Measurements from ENCODE around the gene NPAS2.

Gene NPAS2

GRCh38 chr2:100869120-100869519, 49.2 kb downstream of the NPAS2 start:
- H3K27me3 ChIP-seq (ENCODE audit: control insufficient read depth in 1 of 2, insufficient read depth in 2 of 2, low read length in 2 of 2): no peaks in the 10 kb centered on the region
- H3K27ac ChIP-seq (ENCODE audit: low read length): no peak overlapping the region
- H3K36me3 ChIP-seq (ENCODE audit: control insufficient read depth in 2 of 2, insufficient read depth in 2 of 2, low read length in 2 of 2): no peaks in the 10 kb centered on the region
- no peak overlapping the region for H3K4me3 ChIP-seq (ENCODE audit: low read length in 2 of 2)
- H3K9me3 ChIP-seq (ENCODE audit: control insufficient read depth in 2 of 2, low read length in 2 of 2): no peaks in the 10 kb centered on the region
- H3K4me1 ChIP-seq (ENCODE audit: control insufficient read depth, insufficient read depth, low read length): no peaks in the 10 kb centered on the region
- no peak overlapping the region for H3K9ac ChIP-seq (ENCODE audit: low read length in 2 of 2)

GRCh38 chr2:100870652-100871531, 51.0 kb downstream of the NPAS2 start:
- Histone ChIP-seq H3K36me3 (ENCODE audit: control insufficient read depth in 2 of 2, insufficient read depth in 2 of 2, low read length in 2 of 2) (no peaks in the 10 kb centered on the region), H3K27me3 (ENCODE audit: control insufficient read depth in 1 of 2, insufficient read depth in 2 of 2, low read length in 2 of 2) (no peaks in the 10 kb centered on the region), H3K9ac (ENCODE audit: low read length in 2 of 2) (no peak overlapping the region), H3K4me3 (ENCODE audit: low read length in 2 of 2) (no peak overlapping the region), H3K4me1 (ENCODE audit: control insufficient read depth, insufficient read depth, low read length) (no peaks in the 10 kb centered on the region), H3K27ac (ENCODE audit: low read length) (no peak overlapping the region), H3K9me3 (ENCODE audit: control insufficient read depth in 2 of 2, low read length in 2 of 2) (no peaks in the 10 kb centered on the region)

DNA sequence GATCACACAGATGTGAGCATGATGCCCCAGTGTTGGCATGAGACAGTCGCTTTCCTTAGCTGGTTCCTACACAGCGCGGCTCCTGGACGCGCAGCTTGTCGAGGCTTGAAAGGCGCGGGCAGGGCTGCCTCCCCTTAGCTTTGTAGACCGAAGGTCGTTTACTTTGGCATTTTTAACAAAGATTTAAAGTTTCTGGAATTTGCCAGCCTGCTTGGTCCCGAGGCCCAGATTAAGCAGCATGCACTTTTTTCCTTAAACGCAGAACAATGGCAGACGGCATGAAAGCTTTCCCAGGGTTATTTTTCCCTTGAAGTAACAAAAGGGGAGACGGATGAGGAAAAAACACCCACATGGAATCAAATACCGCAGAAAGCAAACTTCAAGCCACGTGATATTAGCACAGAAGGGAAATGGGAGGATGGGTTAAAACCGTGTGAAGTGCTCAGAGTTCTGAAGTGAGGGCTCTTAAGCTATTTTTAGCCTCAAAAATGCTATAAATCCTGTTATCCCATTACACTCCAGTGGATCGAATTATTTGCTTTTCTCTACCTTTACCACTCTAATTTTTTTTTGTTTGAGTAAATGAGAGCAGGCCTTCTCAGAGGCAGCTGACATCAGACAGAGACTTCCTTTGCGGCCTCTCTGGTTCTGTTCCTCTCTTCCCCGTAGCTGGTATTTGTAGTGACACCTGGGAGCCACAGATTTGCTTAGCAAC, 55.7 kb downstream of the NPAS2 start:
- H3K27ac ChIP-seq (ENCODE audit: low read length): no peak overlapping the region
- no peaks in the 10 kb centered on the region for H3K27me3 ChIP-seq (ENCODE audit: control insufficient read depth in 1 of 2, insufficient read depth in 2 of 2, low read length in 2 of 2)
- no peak overlapping the region for H3K9ac ChIP-seq (ENCODE audit: low read length in 2 of 2)
- no peaks in the 10 kb centered on the region for H3K36me3 ChIP-seq (ENCODE audit: control insufficient read depth in 2 of 2, insufficient read depth in 2 of 2, low read length in 2 of 2)
- H3K9me3 ChIP-seq (ENCODE audit: control insufficient read depth in 2 of 2, low read length in 2 of 2): no peaks in the 10 kb centered on the region
- H3K4me1 ChIP-seq (ENCODE audit: control insufficient read depth, insufficient read depth, low read length): peaks cover 11% of the 10 kb centered on the region
- no peak overlapping the region for H3K4me3 ChIP-seq (ENCODE audit: low read length in 2 of 2)

DNA sequence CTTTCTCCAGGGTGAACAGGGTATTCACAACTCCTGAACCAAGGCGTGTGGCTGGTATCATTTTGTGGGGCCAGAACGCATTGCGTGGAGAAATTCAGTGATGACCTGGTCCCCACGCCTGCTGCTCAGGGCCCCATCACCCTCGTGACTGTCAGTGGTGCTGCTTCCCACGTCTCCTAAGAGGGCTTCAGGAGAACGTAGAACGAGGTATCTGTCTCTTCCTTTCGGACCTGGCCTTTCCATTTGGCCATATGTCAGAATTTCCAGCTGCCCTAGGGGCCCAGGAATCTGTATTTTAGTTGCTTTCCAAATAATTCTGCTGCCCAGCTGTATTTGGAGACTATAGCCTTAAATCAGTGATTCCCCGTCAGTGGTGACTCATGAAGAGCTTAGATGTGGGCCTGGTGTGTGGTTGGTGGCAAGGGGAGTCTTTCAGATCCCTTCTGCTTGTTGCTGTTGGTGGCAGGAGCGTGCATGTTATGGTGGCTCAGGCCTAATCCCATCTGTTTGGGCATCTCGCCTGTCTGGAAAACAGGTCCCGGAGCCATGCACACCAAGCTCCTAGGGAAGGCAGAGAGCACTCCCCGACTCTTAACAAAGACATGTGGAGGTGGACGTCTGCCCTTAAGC, 56.4 kb downstream of the NPAS2 start:
- H3K4me3 ChIP-seq (ENCODE audit: low read length in 2 of 2): no peak overlapping the region
- no peaks in the 10 kb centered on the region for H3K36me3 ChIP-seq (ENCODE audit: control insufficient read depth in 2 of 2, insufficient read depth in 2 of 2, low read length in 2 of 2)
- no peaks in the 10 kb centered on the region for H3K9me3 ChIP-seq (ENCODE audit: control insufficient read depth in 2 of 2, low read length in 2 of 2)
- H3K27ac ChIP-seq (ENCODE audit: low read length): no peak overlapping the region
- peaks cover 11% of the 10 kb centered on the region for H3K4me1 ChIP-seq (ENCODE audit: control insufficient read depth, insufficient read depth, low read length)
- H3K27me3 ChIP-seq (ENCODE audit: control insufficient read depth in 1 of 2, insufficient read depth in 2 of 2, low read length in 2 of 2): no peaks in the 10 kb centered on the region
- no peak overlapping the region for H3K9ac ChIP-seq (ENCODE audit: low read length in 2 of 2)

- Histone ChIP-seq H3K4me3 (ENCODE audit: low read length in 2 of 2) (peak overlapping the region in 1 of 2 donors; percentile 54), H3K36me3 (ENCODE audit: control insufficient read depth in 2 of 2, insufficient read depth in 2 of 2, low read length in 2 of 2) (no peaks in the 10 kb centered on the region), H3K27me3 (ENCODE audit: control insufficient read depth in 1 of 2, insufficient read depth in 2 of 2, low read length in 2 of 2) (no peaks in the 10 kb centered on the region), H3K4me1 (ENCODE audit: control insufficient read depth, insufficient read depth, low read length) (peaks cover 11% of the 10 kb centered on the region), H3K9ac (ENCODE audit: low read length in 2 of 2) (no peak overlapping the region), H3K9me3 (ENCODE audit: control insufficient read depth in 2 of 2, low read length in 2 of 2) (no peaks in the 10 kb centered on the region), H3K27ac (ENCODE audit: low read length) (peak overlapping the region; percentile 66)
Measured at GRCh38 chr2:100877555-100877954, 57.6 kb downstream of the NPAS2 start.

DNA sequence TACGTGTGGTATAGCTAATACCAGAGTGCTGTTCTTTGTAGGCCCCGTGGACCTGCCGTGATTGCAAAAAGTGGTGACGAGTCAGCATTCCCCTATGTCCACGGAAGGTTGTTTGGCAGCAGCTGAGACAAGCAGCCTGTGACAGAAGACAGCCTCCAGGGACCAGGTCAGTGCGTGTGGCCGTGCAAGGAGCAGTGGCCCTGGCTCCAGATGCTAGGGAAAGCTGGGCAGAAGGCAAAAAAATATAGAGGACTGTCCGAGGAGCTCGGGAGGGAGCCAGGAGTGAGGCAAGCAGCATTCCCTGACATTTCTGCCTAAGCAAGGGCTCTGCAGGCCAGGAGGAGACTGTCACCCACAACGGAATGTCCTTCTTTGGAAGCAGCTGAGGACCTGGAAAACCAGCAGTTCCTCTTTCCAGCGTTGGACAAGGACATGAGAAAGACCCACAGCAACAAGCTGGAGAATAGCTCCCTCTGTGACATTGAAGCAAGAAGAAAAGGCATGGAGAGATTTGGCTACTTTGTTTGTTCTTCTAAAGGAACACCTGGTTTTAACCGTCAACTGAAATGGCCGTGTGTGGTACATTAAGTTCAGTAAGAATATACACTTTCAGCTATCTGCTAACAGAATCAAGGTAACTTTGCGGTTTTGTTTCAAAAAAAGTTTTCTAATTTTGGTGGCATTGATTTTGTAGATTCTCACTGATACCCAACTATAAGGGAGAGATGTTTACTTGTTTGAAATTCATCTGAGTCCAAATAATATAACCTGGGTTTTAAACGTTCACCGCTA, 58.3 kb downstream of the NPAS2 start:
- Histone ChIP-seq H3K27me3 (ENCODE audit: control insufficient read depth in 1 of 2, insufficient read depth in 2 of 2, low read length in 2 of 2) (no peaks in the 10 kb centered on the region), H3K27ac (ENCODE audit: low read length) (peak overlapping the region; percentile 66), H3K4me3 (ENCODE audit: low read length in 2 of 2) (peak overlapping the region; percentile 1 to 54), H3K9me3 (ENCODE audit: control insufficient read depth in 2 of 2, low read length in 2 of 2) (no peaks in the 10 kb centered on the region), H3K9ac (ENCODE audit: low read length in 2 of 2) (no peak overlapping the region), H3K36me3 (ENCODE audit: control insufficient read depth in 2 of 2, insufficient read depth in 2 of 2, low read length in 2 of 2) (no peaks in the 10 kb centered on the region), H3K4me1 (ENCODE audit: control insufficient read depth, insufficient read depth, low read length) (peaks cover 13% of the 10 kb centered on the region)

- no peaks in the 10 kb centered on the region for H3K36me3 ChIP-seq (ENCODE audit: control insufficient read depth in 2 of 2, insufficient read depth in 2 of 2, low read length in 2 of 2)
- H3K4me3 ChIP-seq (ENCODE audit: low read length in 2 of 2): no peak overlapping the region
- H3K27ac ChIP-seq (ENCODE audit: low read length): no peak overlapping the region
- no peaks in the 10 kb centered on the region for H3K9me3 ChIP-seq (ENCODE audit: control insufficient read depth in 2 of 2, low read length in 2 of 2)
- no peaks in the 10 kb centered on the region for H3K27me3 ChIP-seq (ENCODE audit: control insufficient read depth in 1 of 2, insufficient read depth in 2 of 2, low read length in 2 of 2)
- peaks cover 15% of the 10 kb centered on the region for H3K4me1 ChIP-seq (ENCODE audit: control insufficient read depth, insufficient read depth, low read length)
- H3K9ac ChIP-seq (ENCODE audit: low read length in 2 of 2): no peak overlapping the region
Measured at GRCh38 chr2:100879296-100879695, 59.4 kb downstream of the NPAS2 start.

DNA sequence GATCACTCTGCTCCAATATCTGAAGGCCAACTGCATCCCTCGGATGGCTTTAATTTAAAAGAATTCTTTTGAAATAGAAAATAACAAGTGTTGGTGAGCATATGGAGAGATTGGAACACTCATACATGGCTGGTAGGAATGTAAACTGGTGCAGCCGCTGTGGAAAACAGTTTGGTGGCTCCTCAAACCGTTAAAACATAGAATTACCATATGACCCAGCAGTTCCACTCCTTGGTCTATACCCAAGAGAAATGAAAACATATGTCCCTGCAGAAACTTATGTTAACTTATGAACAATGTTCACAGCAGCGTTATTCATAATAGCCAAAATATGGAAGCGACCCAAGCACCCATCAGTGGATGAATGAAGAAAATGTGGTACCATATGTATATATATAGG, 60.1 kb downstream of the NPAS2 start:
- H3K27ac ChIP-seq (ENCODE audit: low read length): no peak overlapping the region

GRCh38 chr2:100880730-100881129, 60.8 kb downstream of the NPAS2 start:
- H3K36me3 ChIP-seq (ENCODE audit: control insufficient read depth in 2 of 2, insufficient read depth in 2 of 2, low read length in 2 of 2): no peaks in the 10 kb centered on the region
- H3K9ac ChIP-seq (ENCODE audit: low read length in 2 of 2): no peak overlapping the region
- no peak overlapping the region for H3K27ac ChIP-seq (ENCODE audit: low read length)
- no peak overlapping the region for H3K4me3 ChIP-seq (ENCODE audit: low read length in 2 of 2)
- H3K9me3 ChIP-seq (ENCODE audit: control insufficient read depth in 2 of 2, low read length in 2 of 2): no peaks in the 10 kb centered on the region
- H3K4me1 ChIP-seq (ENCODE audit: control insufficient read depth, insufficient read depth, low read length): peaks cover 18% of the 10 kb centered on the region
- H3K27me3 ChIP-seq (ENCODE audit: control insufficient read depth in 1 of 2, insufficient read depth in 2 of 2, low read length in 2 of 2): no peaks in the 10 kb centered on the region

More for the DNA sequence above, 60.1 kb downstream of the NPAS2 start:
- Histone ChIP-seq H3K9me3 (ENCODE audit: control insufficient read depth in 2 of 2, low read length in 2 of 2) (no peaks in the 10 kb centered on the region), H3K36me3 (ENCODE audit: control insufficient read depth in 2 of 2, insufficient read depth in 2 of 2, low read length in 2 of 2) (no peaks in the 10 kb centered on the region), H3K27me3 (ENCODE audit: control insufficient read depth in 1 of 2, insufficient read depth in 2 of 2, low read length in 2 of 2) (no peaks in the 10 kb centered on the region), H3K9ac (ENCODE audit: low read length in 2 of 2) (no peak overlapping the region), H3K4me1 (ENCODE audit: control insufficient read depth, insufficient read depth, low read length) (peaks cover 18% of the 10 kb centered on the region), H3K4me3 (ENCODE audit: low read length in 2 of 2) (no peak overlapping the region)
